B cell (primary cell): ENCODE data around the gene NR5A1. TPM values are rescaled to one million over a fixed set of nuclear protein-coding genes. Genes with fewer than 3 reads are reported as not detected.

ENCODE experiments used
- ATAC-seq: fragments of 200-7000 bp; cut with Tn5 transposase; one replicate; pipeline ENCODE4 v1.10.0; 2021; ENCODE audit warnings: low read depth, mild to moderate bottlenecking, moderate number of reproducible peaks, moderate library complexity
- CTCF ChIA-PET: fragments of 350-600 bp; sonication (Branson Sonifier 250); formaldehyde crosslinking; loops from one replicate; lab custom pipeline; 2021; ENCODE audit warnings: antibody characterized with exemption, inconsistent platforms; lab: Charles Lee
- POLR2A ChIA-PET: fragments of 350-600 bp; sonication (Branson Sonifier 250); formaldehyde crosslinking; loops from one replicate; lab custom pipeline; 2021; ENCODE audit warnings: antibody characterized with exemption; lab: Charles Lee
- DNase-seq: peaks from one replicate; pipeline ENCODE4 v3.0.0; 2013
- H2AFZ ChIP-seq: 2 replicates; pipeline ENCODE4 v1.6.1; 2012; ENCODE audit warnings: mild to moderate bottlenecking, low read depth, low read length; ENCODE audit not compliant: insufficient read depth, poor library complexity, severe bottlenecking
- H3K27ac ChIP-seq, 2 donors: 1 replicate in 1 of 2; 2 replicates in 1 of 2; pipeline ENCODE4 v1.5.1; 2012 to 2013; ENCODE audit warnings: low read length in 2 of 2, mild to moderate bottlenecking in 2 of 2, moderate library complexity in 1 of 2
- H3K27me3 ChIP-seq, 4 experiments: fragments of 200-600 bp in 1 of 4; sonication (generic) in 1 of 4; replicated peaks in 1 of 4; 1 replicate in 2 of 4; 2 replicates in 2 of 4; pipeline versions ENCODE4 v1.6.1 to v1.7.0; 2013 to 2016; ENCODE audit warnings: low read length in 3 of 4, mild to moderate bottlenecking in 2 of 4, mixed read lengths in 1 of 4, moderate library complexity in 1 of 4; ENCODE audit not compliant: insufficient read depth in 4 of 4, control insufficient read depth in 3 of 4; ENCODE audit errors: control extremely low read depth in 1 of 4
- H3K36me3 ChIP-seq, 2 experiments: replicated peaks in 1 of 2; 1 replicate in 1 of 2; 2 replicates in 1 of 2; pipeline versions ENCODE4 v1.6.1 to v1.7.1; 2013; ENCODE audit warnings: low read length in 1 of 2; ENCODE audit not compliant: insufficient read depth in 2 of 2, control insufficient read depth in 1 of 2; ENCODE audit errors: control extremely low read depth in 1 of 2, extremely low read depth in 1 of 2
- H3K4me1 ChIP-seq, 2 donors: fragments of 200-600 bp in 1 of 2; sonication (generic) in 1 of 2; 1 replicate in 1 of 2; 2 replicates in 1 of 2; pipeline versions ENCODE4 v1.5.1 to v1.6.1; 2013 to 2017; ENCODE audit warnings: low read length in 2 of 2; ENCODE audit not compliant: control insufficient read depth in 2 of 2, insufficient read depth in 2 of 2
- H3K4me2 ChIP-seq: replicated peaks from 2 replicates; pipeline ENCODE3; 2012; ENCODE audit warnings: mild to moderate bottlenecking, low read depth, low read length; ENCODE audit not compliant: poor library complexity, severe bottlenecking
- H3K4me3 ChIP-seq, 5 experiments: fragments of 200-600 bp in 1 of 5; sonication (generic) in 1 of 5; 1 replicate in 3 of 5; 2 replicates in 2 of 5; pipeline versions ENCODE4 v1.5.1 to v1.7.0; 2011 to 2016; ENCODE audit warnings: low read length in 4 of 5, mild to moderate bottlenecking in 4 of 5, low read depth in 2 of 5, control low read depth in 1 of 5, moderate library complexity in 1 of 5; ENCODE audit not compliant: insufficient read depth in 1 of 5; ENCODE audit errors: control extremely low read depth in 1 of 5, extremely low read depth in 1 of 5
- H3K79me2 ChIP-seq: fragments of 200-600 bp; sonication (generic); one replicate; pipeline ENCODE4 v1.6.0; 2016; ENCODE audit warnings: low read length; ENCODE audit not compliant: control insufficient read depth, insufficient read depth
- H3K9ac ChIP-seq: fragments of 200-600 bp; sonication (generic); 2 replicates; pipeline ENCODE4 v1.6.1; 2017; ENCODE audit warnings: mild to moderate bottlenecking, low read length, moderate library complexity
- H3K9me3 ChIP-seq, 3 donors: one replicate each; pipeline versions ENCODE4 v1.6.1 to v1.7.1; 2013; ENCODE audit warnings: low read length in 2 of 3; ENCODE audit not compliant: control insufficient read depth in 2 of 3, insufficient read depth in 1 of 3; ENCODE audit errors: control extremely low read depth in 1 of 3
- H4K20me1 ChIP-seq: 2 replicates; pipeline ENCODE4 v1.6.0; 2012; ENCODE audit warnings: mild to moderate bottlenecking, low read length; ENCODE audit not compliant: insufficient read depth, control insufficient read depth, poor library complexity, severe bottlenecking
- H3K27ac Mint-ChIP-seq: one replicate; pipeline ENCODE4 v1.8.0; 2021; ENCODE audit warnings: mixed read lengths
- H3K27me3 Mint-ChIP-seq: one replicate; pipeline ENCODE4 v1.8.0; 2021; ENCODE audit warnings: mixed read lengths
- H3K4me1 Mint-ChIP-seq: one replicate; pipeline ENCODE4 v1.8.0; 2021; ENCODE audit warnings: mixed read lengths
- H3K4me3 Mint-ChIP-seq: one replicate; pipeline ENCODE4 v1.8.0; 2021; ENCODE audit warnings: mixed read lengths
- H3K9me3 Mint-ChIP-seq: one replicate; pipeline ENCODE4 v1.8.0; 2022; ENCODE audit warnings: mixed read lengths; ENCODE audit not compliant: insufficient read depth
- EZH2 ChIP-seq: IDR thresholded peaks from 2 replicates; pipeline ENCODE4 v1.6.1; 2012; ENCODE audit warnings: borderline replicate concordance, low read depth, mild to moderate bottlenecking, moderate library complexity, low read length; ENCODE audit not compliant: insufficient read depth, poor library complexity, severe bottlenecking
- WGBS: methylation state at CpG from one replicate; pipeline ENCODE4 v1.1.5; 2013; ENCODE audit warnings: missing lambda C conversion rate; ENCODE audit not compliant: insufficient coverage; 5-methylcytosine and 5-hydroxymethylcytosine counted together
- intact Hi-C: fragments of 100-400 bp; cut with micrococcal nuclease; formaldehyde crosslinking; loops from one replicate; pipeline ENCODE4 v1.10.0; 2022
- polyA plus RNA-seq: library from polyadenylated mRNA; depleted of rRNA; stranded (reverse); fragments of >200 nt; gene quantifications from 2 replicates; pipeline ENCODE4 v1.2.3, GENCODE V29; 2012
- total RNA-seq, 2 donors: library from RNA; stranded (reverse); fragments of 120-200 nt in 1 of 2; gene quantifications; 1 replicate in 1 of 2; 2 replicates in 1 of 2; pipeline versions ENCODE4 v1.2.3 to v1.2.4, GENCODE V29; 2013 to 2022
- TF ChIP-seq, protein P1 (sequence below): fragments of 200-600 bp; IDR thresholded peaks from one replicate; pipeline ENCODE4 v1.8.0; 2022; ENCODE audit warnings: antibody characterized with exemption, mild to moderate bottlenecking

Gene NR5A1
- total and polyA plus RNA-seq, 2 donors (not counting 1 experiment from before 2014, with no cell fraction given) = not detected

DNA sequence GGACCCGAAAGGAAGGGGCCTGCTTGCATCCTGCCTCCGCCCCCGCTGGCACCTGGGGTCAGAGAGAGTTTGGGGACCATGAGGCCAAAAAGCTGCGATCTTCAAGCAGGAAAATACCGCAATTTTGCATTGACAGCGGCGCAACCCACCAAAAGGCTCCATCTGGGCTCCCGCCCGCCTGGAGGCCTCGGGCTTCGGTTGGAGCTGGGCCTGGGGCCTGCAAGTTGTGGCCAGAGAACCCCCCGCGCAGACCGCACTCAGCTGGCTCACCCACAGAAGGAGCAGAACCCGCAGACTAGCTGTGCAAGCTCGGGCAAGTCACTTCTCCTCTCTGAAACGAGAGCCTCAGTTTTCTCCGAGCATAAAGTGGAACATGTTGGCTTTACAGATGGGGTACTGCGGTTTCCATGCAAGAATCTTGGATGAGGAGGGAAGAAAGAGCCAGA, 1.3 kb downstream of the NR5A1 start:
- H3K36me3 ChIP-seq = no peaks in the 10 kb centered on the region
- H3K4me1 ChIP-seq = peaks cover 7 to 9% of the 10 kb centered on the region in 2 donors
- ChIA-PET CTCF (no interaction called here), POLR2A (interaction anchor here (0.5 kb wide), 1 partner anchor 93 kb away, joined by 5 read pairs; no protein-coding TSS in a partner anchor)
- Mint-ChIP-seq H3K27ac (no peak overlapping the region), H3K4me1 (peaks cover 10% of the 10 kb centered on the region), H3K27me3 (peaks cover 25% of the 10 kb centered on the region), H3K9me3 (no peaks in the 10 kb centered on the region), H3K4me3 (no peak overlapping the region)
- H3K4me3 ChIP-seq = no peak overlapping the region
- no peak overlapping the region for H3K4me2 ChIP-seq
- H3K27ac ChIP-seq = no peak overlapping the region
- WGBS = 94% methylated on average over 17 of the region's 19 CpGs
- intact Hi-C loops = no loop called here
- peaks cover 0 to 46% (median 6%) of the 10 kb centered on the region in 4 experiments for H3K27me3 ChIP-seq
- H4K20me1 ChIP-seq = no peaks in the 10 kb centered on the region
- H2AFZ ChIP-seq = no peak overlapping the region
- H3K79me2 ChIP-seq = no peaks in the 10 kb centered on the region
- TF ChIP-seq, protein P1, sequence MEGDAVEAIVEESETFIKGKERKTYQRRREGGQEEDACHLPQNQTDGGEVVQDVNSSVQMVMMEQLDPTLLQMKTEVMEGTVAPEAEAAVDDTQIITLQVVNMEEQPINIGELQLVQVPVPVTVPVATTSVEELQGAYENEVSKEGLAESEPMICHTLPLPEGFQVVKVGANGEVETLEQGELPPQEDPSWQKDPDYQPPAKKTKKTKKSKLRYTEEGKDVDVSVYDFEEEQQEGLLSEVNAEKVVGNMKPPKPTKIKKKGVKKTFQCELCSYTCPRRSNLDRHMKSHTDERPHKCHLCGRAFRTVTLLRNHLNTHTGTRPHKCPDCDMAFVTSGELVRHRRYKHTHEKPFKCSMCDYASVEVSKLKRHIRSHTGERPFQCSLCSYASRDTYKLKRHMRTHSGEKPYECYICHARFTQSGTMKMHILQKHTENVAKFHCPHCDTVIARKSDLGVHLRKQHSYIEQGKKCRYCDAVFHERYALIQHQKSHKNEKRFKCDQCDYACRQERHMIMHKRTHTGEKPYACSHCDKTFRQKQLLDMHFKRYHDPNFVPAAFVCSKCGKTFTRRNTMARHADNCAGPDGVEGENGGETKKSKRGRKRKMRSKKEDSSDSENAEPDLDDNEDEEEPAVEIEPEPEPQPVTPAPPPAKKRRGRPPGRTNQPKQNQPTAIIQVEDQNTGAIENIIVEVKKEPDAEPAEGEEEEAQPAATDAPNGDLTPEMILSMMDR = no peak
- TF ChIP-seq EZH2 = no peak
- DNase-seq (no peak), ATAC-seq (no peak)
- no peak overlapping the region for H3K9ac ChIP-seq
- peaks cover 0 to 7% (median 0%) of the 10 kb centered on the region in 3 donors for H3K9me3 ChIP-seq

DNA sequence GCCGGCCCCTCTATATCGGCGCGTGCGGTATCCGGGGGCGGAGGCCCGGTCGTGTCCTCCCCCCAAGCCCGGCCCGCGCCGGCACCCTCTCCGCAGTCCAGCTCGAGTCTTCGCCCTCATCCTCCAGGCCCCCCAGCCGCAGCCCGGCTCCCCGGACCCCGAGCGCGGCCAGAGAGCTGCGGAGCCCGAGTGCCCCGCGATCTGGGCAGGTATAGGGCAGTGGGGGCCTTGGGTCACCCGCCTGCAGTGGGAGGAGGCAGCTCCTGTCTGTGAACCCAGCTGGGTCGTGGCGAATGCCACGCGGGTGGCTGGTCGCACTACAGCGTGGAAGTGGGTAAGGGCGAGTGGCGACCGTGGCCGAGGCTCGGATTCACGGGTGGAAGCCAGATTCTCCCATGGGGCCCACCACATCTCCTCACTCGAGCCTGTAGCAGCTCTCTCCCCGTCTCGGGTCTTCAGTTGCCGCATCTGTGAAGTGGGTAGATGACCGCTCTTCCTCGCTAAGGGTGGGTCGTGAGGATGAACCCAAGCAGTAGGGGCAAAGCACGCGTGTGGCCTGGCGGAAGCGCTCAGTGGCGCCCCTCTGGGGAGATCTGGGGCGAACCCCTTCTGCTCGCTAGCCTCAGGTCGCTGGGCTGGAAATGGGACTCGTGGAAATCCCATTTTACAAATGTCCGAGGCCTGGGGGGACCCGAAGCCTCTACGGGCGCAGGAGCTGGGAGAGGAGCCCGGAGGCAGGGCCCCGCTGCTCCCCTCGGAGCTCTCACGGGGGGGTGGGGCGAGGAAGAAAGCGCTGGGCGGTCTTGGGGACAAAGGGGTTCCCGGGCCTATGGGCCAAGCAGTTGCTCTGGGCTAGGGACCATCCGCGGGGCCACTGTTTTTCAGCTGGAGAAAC, 1.9 kb downstream of the NR5A1 start:
- Histone ChIP-seq H3K4me3 (no peak overlapping the region), H3K27me3 (peaks cover 0 to 47% (median 6%) of the 10 kb centered on the region in 4 experiments), H3K27ac (no peak overlapping the region), H3K4me1 (peaks cover 7 to 9% of the 10 kb centered on the region in 2 donors), H3K9me3 (peaks cover 0 to 7% (median 0%) of the 10 kb centered on the region in 3 donors), H3K4me2 (peak overlapping the region; percentile 19), H4K20me1 (no peaks in the 10 kb centered on the region), H3K36me3 (no peaks in the 10 kb centered on the region), H2AFZ (no peak overlapping the region), H3K79me2 (no peaks in the 10 kb centered on the region), H3K9ac (no peak overlapping the region)
- H3K4me1 Mint-ChIP-seq = peaks cover 10% of the 10 kb centered on the region
- peaks cover 27% of the 10 kb centered on the region for H3K27me3 Mint-ChIP-seq
- intact Hi-C loops = no loop called here
- no peaks in the 10 kb centered on the region for H3K9me3 Mint-ChIP-seq
- no peak overlapping the region for H3K27ac Mint-ChIP-seq
- DNase-seq = no peak
- POLR2A ChIA-PET = interaction anchor here (0.5 kb wide), 1 partner anchor 94 kb away, joined by 5 read pairs; no protein-coding TSS in a partner anchor
- peak overlapping the region; percentile 70 for H3K4me3 Mint-ChIP-seq
- CTCF ChIA-PET = no interaction called here
- ATAC-seq = no peak
- TF ChIP-seq, protein P1 = no peak
- TF ChIP-seq EZH2 = no peak
- 57% methylated on average over 59 of the region's 69 CpGs for WGBS
